ENCODE measurements around the gene VPS13A.
"Not testable (repeated sequence)": the region's sequence is repeated elsewhere in the genome, so short reads cannot be mapped to it uniquely, and the experiment has no call there.

The VPS13A gene

DNA sequence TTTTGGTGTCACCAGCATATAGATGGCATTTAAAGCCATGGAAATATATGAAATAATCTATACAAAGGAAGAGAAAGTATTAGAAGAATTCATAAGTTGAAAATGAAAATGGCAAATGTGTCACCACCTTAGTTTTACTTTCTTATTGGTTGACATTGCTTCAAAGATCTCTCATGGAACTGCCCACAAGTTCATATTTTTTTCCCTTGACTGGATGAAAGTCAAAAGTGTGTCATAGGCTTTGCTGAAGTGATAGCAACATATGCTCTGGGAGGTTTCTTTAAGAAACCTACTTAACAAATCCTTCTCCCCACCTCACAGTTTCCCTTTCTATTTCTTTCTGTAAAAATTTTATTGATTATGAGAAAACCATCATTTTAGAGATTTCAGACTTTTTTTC is 127.2 kb downstream of the VPS13A start:
- peaks cover 18% of the 10 kb centered on the region for H3K36me3 Mint-ChIP-seq (ENCODE audit: low read depth)
- H3K27ac Mint-ChIP-seq, result no peak overlapping the region
- H3K9me3 Mint-ChIP-seq, result peaks cover 3% of the 10 kb centered on the region
- H3K4me1 Mint-ChIP-seq (ENCODE audit: low read depth), result peaks cover 5% of the 10 kb centered on the region
- H3K4me3 Mint-ChIP-seq, result no peak overlapping the region
- H3K27me3 Mint-ChIP-seq (ENCODE audit: low read depth), result no peaks in the 10 kb centered on the region

DNA sequence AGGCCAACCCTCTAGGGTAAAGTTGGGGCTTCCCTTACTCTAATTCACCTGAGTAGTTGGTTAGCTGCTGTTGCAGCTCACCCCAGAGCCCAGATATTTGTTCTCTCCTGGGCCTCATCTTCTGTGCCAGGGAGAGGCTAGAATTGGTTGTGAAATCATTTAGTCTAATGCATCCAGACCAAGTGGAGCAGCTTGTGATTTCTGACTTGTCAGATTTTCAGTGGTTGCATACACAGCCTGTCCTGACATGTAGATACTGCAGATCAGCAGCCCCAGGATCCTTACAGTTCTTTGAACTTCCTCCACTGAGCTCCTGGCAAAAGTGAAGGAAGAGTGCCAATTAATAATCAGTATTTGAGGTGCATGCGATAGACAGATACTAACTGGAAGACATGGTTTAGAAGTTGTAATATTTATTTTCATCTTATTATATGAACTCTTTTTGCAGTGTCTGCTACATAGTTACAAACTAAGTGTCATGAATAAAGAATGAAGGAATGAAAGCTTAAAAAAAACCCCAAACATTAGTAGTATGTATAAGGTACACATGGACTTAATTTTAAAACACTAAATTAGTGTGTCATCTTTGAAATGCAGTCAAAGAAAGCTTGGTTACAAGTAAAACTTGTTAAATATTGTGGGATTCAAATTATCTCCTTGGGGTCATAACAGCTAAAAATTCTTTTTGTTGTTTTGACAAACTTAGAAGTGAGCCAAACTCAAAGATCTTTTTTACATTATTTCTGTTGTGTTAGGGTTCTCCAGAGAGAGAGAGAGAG is 128.5 kb downstream of the VPS13A start:
- Mint-ChIP-seq H3K9me3 (no peaks in the 10 kb centered on the region), H3K4me3 (no peak overlapping the region), H3K4me1 (ENCODE audit: low read depth) (peaks cover 5% of the 10 kb centered on the region), H3K36me3 (ENCODE audit: low read depth) (peaks cover 16% of the 10 kb centered on the region), H3K27ac (peak overlapping the region; percentile 55), H3K27me3 (ENCODE audit: low read depth) (no peaks in the 10 kb centered on the region)

DNA sequence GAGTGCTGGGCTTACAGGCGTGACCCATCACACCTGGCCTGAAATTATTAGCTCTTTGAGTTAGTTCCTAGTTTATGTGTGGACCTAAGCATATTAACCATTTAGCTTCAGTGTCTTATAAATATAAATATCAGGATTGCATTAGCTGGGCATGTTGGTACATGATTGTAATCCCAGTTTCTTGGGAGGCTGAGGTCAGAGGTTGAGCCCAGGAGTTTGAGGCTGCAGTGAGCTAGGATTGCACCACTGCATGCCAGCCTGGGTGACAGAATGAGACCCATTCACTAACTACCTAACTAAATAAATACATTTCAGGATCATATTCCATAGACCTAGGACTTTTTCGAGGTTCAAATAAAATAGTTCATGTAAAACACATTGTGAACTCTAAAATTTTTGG is 129.8 kb downstream of the VPS13A start:
- no peaks in the 10 kb centered on the region for H3K9me3 Mint-ChIP-seq
- H3K27ac Mint-ChIP-seq, result no peak overlapping the region
- peaks cover 20% of the 10 kb centered on the region for H3K36me3 Mint-ChIP-seq (ENCODE audit: low read depth)
- no peaks in the 10 kb centered on the region for H3K27me3 Mint-ChIP-seq (ENCODE audit: low read depth)
- no peak overlapping the region for H3K4me3 Mint-ChIP-seq
- peaks cover 5% of the 10 kb centered on the region for H3K4me1 Mint-ChIP-seq (ENCODE audit: low read depth)

DNA sequence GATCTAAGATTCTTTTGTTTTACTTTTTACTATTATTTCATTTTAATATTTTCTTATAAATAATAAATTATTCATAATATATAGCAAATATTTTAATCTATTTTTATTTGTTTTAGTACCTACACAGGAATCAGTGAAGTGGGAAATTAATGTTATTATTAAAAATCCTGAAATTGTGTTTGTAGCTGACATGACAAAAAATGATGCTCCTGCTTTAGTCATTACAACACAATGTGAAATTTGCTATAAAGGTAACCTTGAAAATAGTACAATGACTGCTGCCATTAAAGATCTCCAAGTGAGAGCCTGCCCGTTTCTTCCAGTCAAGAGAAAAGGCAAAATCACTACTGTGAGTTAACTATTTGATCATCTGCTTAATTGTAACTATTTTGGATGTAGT is 138.7 kb downstream of the VPS13A start:
- H3K9me3 Mint-ChIP-seq, result no peaks in the 10 kb centered on the region
- H3K4me3 Mint-ChIP-seq, result no peak overlapping the region
- no peaks in the 10 kb centered on the region for H3K27me3 Mint-ChIP-seq (ENCODE audit: low read depth)
- H3K27ac Mint-ChIP-seq, result no peak overlapping the region
- H3K4me1 Mint-ChIP-seq (ENCODE audit: low read depth), result no peaks in the 10 kb centered on the region
- peaks cover 14% of the 10 kb centered on the region for H3K36me3 Mint-ChIP-seq (ENCODE audit: low read depth)

DNA sequence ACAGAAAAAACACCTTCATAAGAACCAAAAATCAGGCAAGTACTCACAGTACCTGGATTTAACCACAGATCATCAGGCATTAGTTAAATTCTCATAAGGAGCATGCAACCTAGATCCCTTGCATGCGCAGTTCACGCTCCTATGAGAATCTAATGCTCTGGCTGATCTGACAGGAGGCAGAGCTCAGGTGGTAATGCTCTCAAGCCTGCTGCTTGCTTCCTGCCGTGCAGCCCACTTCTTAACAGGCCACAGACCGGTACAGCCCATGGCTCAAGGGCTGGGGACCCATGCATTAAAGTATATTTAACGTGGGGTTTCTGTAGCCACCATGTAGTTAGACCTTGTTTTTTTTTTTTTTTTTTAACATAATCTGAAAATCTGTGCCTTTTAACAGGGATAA is 147.7 kb downstream of the VPS13A start:
- H3K27me3 Mint-ChIP-seq (ENCODE audit: low read depth), result no peaks in the 10 kb centered on the region
- peaks cover 4% of the 10 kb centered on the region for H3K4me1 Mint-ChIP-seq (ENCODE audit: low read depth)
- H3K36me3 Mint-ChIP-seq (ENCODE audit: low read depth), result peaks cover 22% of the 10 kb centered on the region
- H3K9me3 Mint-ChIP-seq, result no peaks in the 10 kb centered on the region
- H3K4me3 Mint-ChIP-seq, result no peak overlapping the region
- no peak overlapping the region for H3K27ac Mint-ChIP-seq

DNA sequence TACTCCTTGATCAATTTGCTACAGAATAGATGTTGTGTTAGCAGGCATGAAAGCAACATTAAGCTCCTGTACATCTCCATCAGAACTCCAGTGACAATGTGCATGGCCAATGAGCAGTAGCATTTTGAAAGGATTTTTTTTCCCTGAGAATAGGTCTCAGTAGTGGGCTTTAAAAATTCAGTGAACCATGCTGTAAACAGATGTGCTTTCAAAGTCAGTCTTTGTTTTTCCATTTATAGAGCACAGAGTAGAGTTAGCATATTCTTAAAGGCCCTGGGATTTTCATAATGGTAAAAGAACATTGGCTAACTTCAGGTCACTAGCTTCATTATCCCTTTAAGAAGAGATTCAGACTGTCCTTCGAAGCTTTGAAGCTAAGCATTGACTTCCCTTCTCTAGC is 150.8 kb downstream of the VPS13A start:
- Mint-ChIP-seq H3K27me3 (ENCODE audit: low read depth) (no peaks in the 10 kb centered on the region), H3K27ac (no peak overlapping the region), H3K4me3 (no peak overlapping the region), H3K4me1 (ENCODE audit: low read depth) (peaks cover 4% of the 10 kb centered on the region), H3K36me3 (ENCODE audit: low read depth) (peaks cover 11% of the 10 kb centered on the region), H3K9me3 (no peaks in the 10 kb centered on the region)

DNA sequence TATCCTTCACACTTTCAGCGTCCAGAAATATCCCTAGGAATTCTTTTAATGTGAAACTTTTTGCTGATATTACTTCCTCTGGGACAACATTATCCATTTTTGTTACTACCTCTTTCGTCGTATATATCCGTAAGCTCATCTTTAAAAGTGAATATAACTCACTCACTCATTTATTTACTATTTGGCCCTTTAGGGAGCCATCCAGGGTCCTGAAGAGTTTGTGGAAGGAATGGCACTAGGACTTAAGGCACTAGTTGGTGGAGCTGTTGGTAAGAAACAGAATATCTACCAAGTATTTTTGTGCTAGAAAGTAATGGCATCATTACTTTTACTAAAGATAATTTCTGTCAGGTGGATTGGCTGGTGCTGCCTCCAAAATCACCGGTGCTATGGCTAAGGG is 192.7 kb downstream of the VPS13A start:
- Mint-ChIP-seq H3K4me3 (no peak overlapping the region), H3K4me1 (ENCODE audit: low read depth) (no peaks in the 10 kb centered on the region), H3K9me3 (peaks cover 7% of the 10 kb centered on the region), H3K27ac (no peak overlapping the region), H3K27me3 (ENCODE audit: low read depth) (no peaks in the 10 kb centered on the region), H3K36me3 (ENCODE audit: low read depth) (peaks cover 28% of the 10 kb centered on the region)

DNA sequence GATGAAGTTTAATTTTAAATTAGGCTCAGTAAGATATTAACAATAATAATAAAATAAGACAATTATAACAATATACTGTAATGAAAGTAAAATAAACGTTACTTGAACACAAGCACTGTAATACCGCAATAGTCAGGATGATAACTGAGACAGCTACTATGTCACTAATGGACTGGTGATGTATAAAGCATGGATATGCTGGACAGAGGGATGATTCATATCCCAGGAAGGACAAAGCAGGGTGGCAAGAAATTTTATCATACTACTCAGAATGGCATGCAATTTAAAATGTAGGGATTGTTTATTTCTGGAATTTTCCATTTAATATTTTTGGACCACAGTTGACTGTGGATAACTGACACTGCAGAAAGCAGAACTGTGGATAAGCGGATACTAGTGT is 196.9 kb downstream of the VPS13A start:
- no peak overlapping the region for H3K4me3 Mint-ChIP-seq
- H3K4me1 Mint-ChIP-seq (ENCODE audit: low read depth), result no peaks in the 10 kb centered on the region
- H3K9me3 Mint-ChIP-seq, result peaks cover 7% of the 10 kb centered on the region
- H3K36me3 Mint-ChIP-seq (ENCODE audit: low read depth), result peaks cover 20% of the 10 kb centered on the region
- no peak overlapping the region for H3K27ac Mint-ChIP-seq
- no peaks in the 10 kb centered on the region for H3K27me3 Mint-ChIP-seq (ENCODE audit: low read depth)

DNA sequence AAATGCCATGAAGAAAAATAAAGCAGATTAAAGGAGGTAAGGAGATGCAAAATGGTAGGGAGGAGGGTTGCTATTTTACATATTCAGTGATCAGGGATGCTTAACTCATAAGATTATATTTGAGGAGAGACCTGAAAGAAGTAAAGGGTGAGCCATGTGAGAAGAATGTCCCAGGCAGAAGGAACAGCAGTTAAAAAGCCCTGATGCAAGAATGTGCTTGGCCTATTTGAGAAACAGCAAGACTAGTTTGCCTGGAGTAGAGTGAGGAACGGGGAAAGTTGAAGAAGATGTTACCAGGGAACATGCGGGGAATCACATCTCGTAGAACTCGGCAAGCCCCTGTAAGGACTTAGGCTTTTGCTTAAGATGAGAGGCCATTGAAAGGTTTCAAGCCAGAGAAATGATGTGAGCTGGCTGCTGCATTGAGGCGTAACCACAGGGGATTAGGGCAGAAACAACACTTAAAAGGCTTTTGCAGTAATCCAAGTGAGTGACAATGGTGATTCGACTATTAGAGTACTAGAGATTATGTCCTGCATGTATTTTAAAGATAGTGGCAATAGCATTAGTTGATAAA is 198.7 kb downstream of the VPS13A start:
- Mint-ChIP-seq H3K27ac (no peak overlapping the region), H3K9me3 (peaks cover 3% of the 10 kb centered on the region), H3K4me1 (ENCODE audit: low read depth) (no peaks in the 10 kb centered on the region), H3K27me3 (ENCODE audit: low read depth) (no peaks in the 10 kb centered on the region), H3K4me3 (no peak overlapping the region), H3K36me3 (ENCODE audit: low read depth) (peaks cover 9% of the 10 kb centered on the region)

DNA sequence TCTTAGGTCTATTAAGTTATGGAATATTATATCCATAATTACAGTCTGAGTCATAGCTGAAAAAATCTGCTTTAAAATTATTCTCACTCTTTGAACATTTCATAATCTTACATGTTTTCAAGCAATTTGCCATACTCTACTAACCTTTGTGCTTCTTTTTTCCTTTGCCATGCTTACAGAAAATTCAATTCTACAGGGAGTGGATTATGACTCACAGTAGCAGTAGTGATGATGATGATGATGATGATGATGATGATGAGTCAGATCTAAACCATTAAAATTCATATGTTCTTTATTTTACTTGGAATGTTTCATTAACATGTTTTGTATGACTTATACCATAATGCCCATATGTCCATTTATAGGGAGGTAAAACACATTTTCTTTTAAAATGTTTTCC is 207.1 kb downstream of the VPS13A start:
- no peak overlapping the region for H3K4me3 Mint-ChIP-seq
- no peaks in the 10 kb centered on the region for H3K9me3 Mint-ChIP-seq
- peaks cover 11% of the 10 kb centered on the region for H3K36me3 Mint-ChIP-seq (ENCODE audit: low read depth)
- H3K27ac Mint-ChIP-seq, result no peak overlapping the region
- no peaks in the 10 kb centered on the region for H3K4me1 Mint-ChIP-seq (ENCODE audit: low read depth)
- H3K27me3 Mint-ChIP-seq (ENCODE audit: low read depth), result no peaks in the 10 kb centered on the region

DNA sequence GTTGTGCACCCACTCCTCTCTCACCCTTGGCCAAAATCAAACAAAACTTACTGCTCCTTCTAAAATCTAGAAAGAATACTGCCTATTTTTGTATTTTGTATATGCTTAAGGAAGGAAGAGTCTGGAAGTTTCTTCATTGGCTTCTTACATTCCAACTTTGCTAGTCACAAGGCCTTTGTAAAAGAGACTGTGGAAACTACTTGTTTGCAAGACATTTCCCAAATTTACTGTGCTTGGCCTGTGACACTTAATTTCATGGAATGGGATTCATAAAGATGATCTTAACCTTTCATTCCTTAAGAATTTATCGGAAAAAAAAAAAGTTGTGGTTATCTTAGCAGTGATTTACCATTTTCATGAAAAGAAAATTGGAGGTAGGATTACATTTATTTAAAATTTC is 208.9 kb downstream of the VPS13A start:
- Mint-ChIP-seq H3K27me3 (ENCODE audit: low read depth) (no peaks in the 10 kb centered on the region), H3K4me1 (ENCODE audit: low read depth) (no peaks in the 10 kb centered on the region), H3K4me3 (no peak overlapping the region), H3K9me3 (no peaks in the 10 kb centered on the region), H3K27ac (no peak overlapping the region), H3K36me3 (ENCODE audit: low read depth) (peaks cover 14% of the 10 kb centered on the region)

DNA sequence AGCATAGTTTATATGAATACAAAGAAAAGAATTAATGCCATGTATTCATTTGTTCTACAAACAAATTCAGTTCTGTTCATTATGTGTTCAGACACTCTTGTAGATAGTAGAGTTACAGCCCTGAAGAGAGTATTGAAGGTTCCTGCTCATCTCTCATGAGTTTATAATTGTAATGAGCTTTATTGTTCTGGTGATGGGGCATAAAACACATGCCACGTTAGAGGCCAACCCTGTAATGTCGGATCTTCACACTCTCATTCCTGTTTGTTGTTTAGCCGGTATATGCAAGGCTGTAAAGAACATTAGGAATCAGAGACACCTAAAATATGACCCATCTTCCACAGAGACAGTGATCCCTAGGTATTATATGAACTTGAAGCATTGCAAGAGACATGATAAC is 214.5 kb downstream of the VPS13A start:
- no peaks in the 10 kb centered on the region for H3K4me1 Mint-ChIP-seq (ENCODE audit: low read depth)

DNA sequence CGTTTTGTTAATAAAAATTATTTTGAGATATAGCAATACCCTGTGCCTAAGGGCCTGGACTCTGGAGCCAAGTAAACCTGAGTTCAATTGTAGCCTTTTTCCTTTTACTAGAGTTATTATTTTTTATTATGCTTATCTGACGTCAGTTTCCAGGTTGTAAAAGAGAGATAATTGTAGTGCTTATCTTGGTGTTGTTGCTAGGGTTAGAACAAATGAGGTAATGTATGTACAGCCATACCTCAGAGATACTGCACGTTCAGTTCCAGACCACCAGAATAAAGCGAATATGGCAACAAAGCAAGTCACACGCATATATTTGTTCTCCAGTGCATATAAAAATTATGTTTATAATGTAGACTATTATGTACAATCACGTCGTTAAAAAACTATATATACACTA is 215.0 kb downstream of the VPS13A start:
- H3K4me1 Mint-ChIP-seq (ENCODE audit: low read depth), result no peaks in the 10 kb centered on the region
- H3K4me3 Mint-ChIP-seq, result no peak overlapping the region
- H3K36me3 Mint-ChIP-seq (ENCODE audit: low read depth), result peaks cover 2% of the 10 kb centered on the region
- no peak overlapping the region for H3K27ac Mint-ChIP-seq
- no peaks in the 10 kb centered on the region for H3K27me3 Mint-ChIP-seq (ENCODE audit: low read depth)
- H3K9me3 Mint-ChIP-seq, result no peaks in the 10 kb centered on the region

More for the DNA sequence above, 214.5 kb downstream of the VPS13A start:
- Mint-ChIP-seq H3K4me3 (no peak overlapping the region), H3K36me3 (ENCODE audit: low read depth) (peaks cover 2% of the 10 kb centered on the region), H3K27me3 (ENCODE audit: low read depth) (no peaks in the 10 kb centered on the region), H3K27ac (no peak overlapping the region), H3K9me3 (no peaks in the 10 kb centered on the region)

DNA sequence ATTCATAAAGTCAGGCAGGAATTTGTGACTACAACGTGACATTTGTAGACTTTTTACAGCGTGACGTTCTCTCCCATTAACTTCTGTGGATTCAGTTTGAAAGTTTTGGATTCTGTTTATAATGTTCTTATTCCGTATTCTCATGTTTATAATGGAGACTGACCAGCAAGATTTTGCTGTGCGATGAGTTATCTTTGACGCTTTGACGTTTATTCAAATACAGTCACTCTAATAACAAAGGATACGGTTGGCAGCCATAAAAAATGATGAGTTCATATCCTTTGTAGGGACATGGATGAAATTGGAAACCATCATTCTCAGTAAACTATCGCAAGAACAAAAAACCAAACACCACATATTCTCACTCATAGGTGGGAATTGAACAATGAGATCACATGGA is 221.2 kb downstream of the VPS13A start:
- not testable (repeated sequence) for H3K4me3 Mint-ChIP-seq

DNA sequence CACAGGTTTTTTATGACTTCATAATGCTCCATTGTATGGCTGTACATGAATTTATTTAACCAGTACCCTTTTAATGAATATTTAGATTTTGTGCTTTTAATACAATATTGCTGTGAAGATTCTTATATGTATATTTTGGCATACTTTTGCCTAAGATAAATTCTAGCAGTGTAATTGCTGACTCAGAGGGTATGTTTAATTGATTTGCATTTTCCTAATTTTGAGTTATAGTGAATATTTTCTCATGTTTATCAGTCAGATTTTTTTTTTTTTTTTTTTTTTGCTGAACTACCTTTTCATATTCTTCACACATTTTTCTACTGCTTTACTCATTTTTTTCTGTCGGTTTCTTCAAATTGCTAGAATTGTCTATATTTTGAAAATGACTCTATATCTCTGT is 222.6 kb downstream of the VPS13A start:
- no peak overlapping the region for H3K27ac Mint-ChIP-seq
- no peaks in the 10 kb centered on the region for H3K27me3 Mint-ChIP-seq (ENCODE audit: low read depth)
- H3K36me3 Mint-ChIP-seq (ENCODE audit: low read depth), result peaks cover 6% of the 10 kb centered on the region
- no peaks in the 10 kb centered on the region for H3K4me1 Mint-ChIP-seq (ENCODE audit: low read depth)
- no peak overlapping the region for H3K4me3 Mint-ChIP-seq
- no peaks in the 10 kb centered on the region for H3K9me3 Mint-ChIP-seq

More for the DNA sequence above, 221.2 kb downstream of the VPS13A start:
- not testable (repeated sequence) for H3K4me1 Mint-ChIP-seq (ENCODE audit: low read depth); H3K27ac Mint-ChIP-seq; H3K9me3 Mint-ChIP-seq; H3K36me3 Mint-ChIP-seq (ENCODE audit: low read depth); H3K27me3 Mint-ChIP-seq (ENCODE audit: low read depth)
